ENCODE measurements around the gene GPR3.

GRCh38 chr1:27361044-27361402 is 31.4 kb upstream of the GPR3 start:
- TF ChIP-seq USF2 (IDR thresholded peaks at IDR 0.05) (no peak), EP300 (IDR thresholded peaks at IDR 0.05) (no peak), SREBF2 (IDR thresholded peaks at IDR 0.05) (no peak), CTCF (IDR thresholded peaks at IDR 0.05) (no peak), MAFK (IDR thresholded peaks at IDR 0.05; ENCODE audit: partially characterized antibody) (no peak), CHD2 (IDR thresholded peaks at IDR 0.05; ENCODE audit: low read length, partially characterized antibody) (no peak), POLR2A (IDR thresholded peaks at IDR 0.05; ENCODE audit: low read length) (no peak), PHF8 (IDR thresholded peaks at IDR 0.05; ENCODE audit: borderline replicate concordance, low read depth) (no peak), KDM1A (IDR thresholded peaks at IDR 0.05; ENCODE audit: low read depth) (no peak), BHLHE40 (IDR thresholded peaks at IDR 0.05; ENCODE audit: low read depth, low read length) (no peak), NPAS2 (CRISPR knock-in tag; IDR thresholded peaks at IDR 0.05; ENCODE audit: borderline replicate concordance) (no peak), MAX (IDR thresholded peaks at IDR 0.05) (no peak), KDM5A (IDR thresholded peaks at IDR 0.05) (no peak)

All from A549 (cell line).